ENCODE results near the gene MYADM. TPM values are rescaled to one million over a fixed set of nuclear protein-coding genes. Genes with fewer than 3 reads are reported as not detected.

MYADM gene
- total RNA-seq, 1 donor from 2014 or later: 48.7 TPM

DNA sequence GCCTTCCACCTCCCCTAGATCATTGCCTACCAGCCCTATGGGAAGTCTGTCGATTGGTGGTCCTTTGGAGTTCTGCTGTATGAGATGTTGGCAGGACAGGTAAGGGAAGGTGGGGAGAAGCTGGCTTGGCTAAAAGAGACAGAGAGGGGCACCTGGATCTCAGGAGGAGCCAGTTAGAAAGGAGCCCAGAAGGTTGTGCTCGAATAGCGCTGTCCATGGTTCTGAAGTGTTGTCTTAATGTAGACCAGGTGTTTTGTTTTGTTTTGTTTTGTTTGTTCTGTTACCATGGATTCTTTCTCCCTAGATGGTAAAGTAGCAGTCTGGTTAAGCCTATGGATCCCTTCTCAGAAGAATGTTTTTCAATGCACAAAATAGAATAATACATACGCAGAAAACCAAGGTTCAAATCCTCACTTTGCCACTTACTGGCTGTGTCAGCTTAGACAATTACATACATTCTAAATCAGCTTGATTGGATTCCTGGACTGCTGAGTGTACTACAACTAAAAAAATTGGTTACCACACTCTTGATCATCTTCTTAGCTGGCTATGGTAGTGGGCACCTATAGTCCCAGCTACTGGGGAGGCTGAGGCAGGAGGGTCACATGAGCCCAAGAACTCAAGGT lies 35.5 kb downstream of the MYADM start:
- DNase-seq (ENCODE audit: low read depth): no peak
- H3K4me3 ChIP-seq (ENCODE audit: low read depth, low read length): no peak overlapping the region
- TF ChIP-seq, protein P1, sequence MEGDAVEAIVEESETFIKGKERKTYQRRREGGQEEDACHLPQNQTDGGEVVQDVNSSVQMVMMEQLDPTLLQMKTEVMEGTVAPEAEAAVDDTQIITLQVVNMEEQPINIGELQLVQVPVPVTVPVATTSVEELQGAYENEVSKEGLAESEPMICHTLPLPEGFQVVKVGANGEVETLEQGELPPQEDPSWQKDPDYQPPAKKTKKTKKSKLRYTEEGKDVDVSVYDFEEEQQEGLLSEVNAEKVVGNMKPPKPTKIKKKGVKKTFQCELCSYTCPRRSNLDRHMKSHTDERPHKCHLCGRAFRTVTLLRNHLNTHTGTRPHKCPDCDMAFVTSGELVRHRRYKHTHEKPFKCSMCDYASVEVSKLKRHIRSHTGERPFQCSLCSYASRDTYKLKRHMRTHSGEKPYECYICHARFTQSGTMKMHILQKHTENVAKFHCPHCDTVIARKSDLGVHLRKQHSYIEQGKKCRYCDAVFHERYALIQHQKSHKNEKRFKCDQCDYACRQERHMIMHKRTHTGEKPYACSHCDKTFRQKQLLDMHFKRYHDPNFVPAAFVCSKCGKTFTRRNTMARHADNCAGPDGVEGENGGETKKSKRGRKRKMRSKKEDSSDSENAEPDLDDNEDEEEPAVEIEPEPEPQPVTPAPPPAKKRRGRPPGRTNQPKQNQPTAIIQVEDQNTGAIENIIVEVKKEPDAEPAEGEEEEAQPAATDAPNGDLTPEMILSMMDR (conservative IDR thresholded peaks at IDR 0.05; ENCODE audit: low read depth, low read length): no peak

DNA sequence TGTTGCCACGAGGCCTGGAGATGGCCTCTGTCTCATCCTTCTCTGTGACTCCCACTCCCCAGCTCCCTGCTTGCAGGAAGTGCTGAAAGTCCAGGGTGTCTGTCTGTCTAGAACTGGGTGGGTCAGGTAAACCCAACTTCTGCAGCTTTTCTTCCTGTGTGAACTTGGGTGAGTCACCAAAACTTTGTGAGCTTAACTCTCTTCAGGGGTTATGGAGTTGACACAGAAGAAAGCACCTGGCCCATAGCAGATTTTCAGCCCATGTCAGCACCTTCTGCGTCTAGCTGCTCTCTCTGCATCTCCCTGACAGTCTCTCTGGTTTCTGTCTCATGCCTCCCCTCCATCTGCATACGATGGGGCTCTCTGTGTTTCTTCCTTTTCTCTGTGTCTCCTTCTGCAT lies 37.2 kb downstream of the MYADM start:
- TF ChIP-seq, protein P1 (conservative IDR thresholded peaks at IDR 0.05; ENCODE audit: low read depth, low read length): no peak
- DNase-seq (ENCODE audit: low read depth): no peak
- H3K4me3 ChIP-seq (ENCODE audit: low read depth, low read length): no peak overlapping the region

DNA sequence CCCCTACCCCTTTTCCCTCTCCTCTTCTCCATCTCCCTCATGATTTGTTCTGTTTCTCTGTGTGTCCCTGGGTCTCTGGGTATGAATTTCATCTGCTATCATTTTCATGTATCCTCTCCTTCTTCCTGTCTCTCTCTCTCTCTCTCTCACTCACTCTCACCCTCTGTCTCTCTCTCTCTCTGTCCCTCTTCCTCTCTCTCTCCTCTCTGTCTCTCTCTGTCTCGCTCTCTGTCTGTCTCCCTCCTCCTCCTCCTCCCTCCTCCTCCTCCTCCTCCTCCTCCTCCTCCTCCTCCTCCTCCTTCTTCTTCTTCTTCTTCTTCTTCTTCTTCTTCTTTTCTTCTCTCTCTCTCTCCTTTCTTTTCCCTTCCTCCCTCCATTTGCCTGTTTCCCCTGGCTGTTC lies 38.1 kb downstream of the MYADM start:
- TF ChIP-seq, protein P1 (conservative IDR thresholded peaks at IDR 0.05; ENCODE audit: low read depth, low read length): no peak
- no peak for DNase-seq (ENCODE audit: low read depth)
- H3K4me3 ChIP-seq (ENCODE audit: low read depth, low read length): no peak overlapping the region

DNA sequence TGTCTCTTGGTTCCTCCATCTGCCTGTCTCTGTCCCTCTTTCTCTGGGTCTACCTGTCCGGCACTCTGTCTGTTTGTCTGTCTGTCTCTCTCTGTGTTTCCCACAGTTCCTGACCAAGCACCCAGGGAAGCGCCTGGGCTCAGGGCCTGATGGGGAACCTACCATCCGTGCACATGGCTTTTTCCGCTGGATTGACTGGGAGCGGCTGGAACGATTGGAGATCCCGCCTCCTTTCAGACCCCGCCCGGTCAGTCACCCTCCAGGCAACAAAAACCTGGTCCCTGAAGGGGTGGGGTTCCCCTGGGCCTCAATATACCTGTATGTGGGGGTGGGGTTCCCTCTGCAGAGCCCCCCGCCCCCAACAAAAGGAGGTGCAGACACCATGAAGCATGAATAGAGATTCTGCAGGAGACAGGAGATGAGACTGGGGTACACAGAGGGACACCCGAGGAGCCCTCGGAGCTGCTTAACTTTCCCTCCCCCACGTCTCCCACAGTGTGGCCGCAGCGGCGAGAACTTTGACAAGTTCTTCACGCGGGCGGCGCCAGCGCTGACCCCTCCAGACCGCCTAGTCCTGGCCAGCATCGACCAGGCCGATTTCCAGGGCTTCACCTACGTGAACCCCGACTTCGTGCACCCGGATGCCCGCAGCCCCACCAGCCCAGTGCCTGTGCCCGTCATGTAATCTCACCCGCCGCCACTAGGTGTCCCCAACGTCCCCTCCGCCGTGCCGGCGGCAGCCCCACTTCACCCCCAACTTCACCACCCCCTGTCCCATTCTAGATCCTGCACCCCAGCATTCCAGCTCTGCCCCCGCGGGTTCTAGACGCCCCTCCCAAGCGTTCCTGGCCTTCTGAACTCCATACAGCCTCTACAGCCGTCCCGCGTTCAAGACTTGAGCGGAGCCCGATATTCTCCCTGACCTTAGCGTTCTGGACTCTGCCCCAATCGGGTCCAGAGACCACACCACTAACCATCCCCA lies 38.8 kb downstream of the MYADM start:
- DNase-seq (ENCODE audit: low read depth): no peak
- TF ChIP-seq, protein P1 (conservative IDR thresholded peaks at IDR 0.05; ENCODE audit: low read depth, low read length): peak; percentile 69
- no peak overlapping the region for H3K4me3 ChIP-seq (ENCODE audit: low read depth, low read length)

DNA sequence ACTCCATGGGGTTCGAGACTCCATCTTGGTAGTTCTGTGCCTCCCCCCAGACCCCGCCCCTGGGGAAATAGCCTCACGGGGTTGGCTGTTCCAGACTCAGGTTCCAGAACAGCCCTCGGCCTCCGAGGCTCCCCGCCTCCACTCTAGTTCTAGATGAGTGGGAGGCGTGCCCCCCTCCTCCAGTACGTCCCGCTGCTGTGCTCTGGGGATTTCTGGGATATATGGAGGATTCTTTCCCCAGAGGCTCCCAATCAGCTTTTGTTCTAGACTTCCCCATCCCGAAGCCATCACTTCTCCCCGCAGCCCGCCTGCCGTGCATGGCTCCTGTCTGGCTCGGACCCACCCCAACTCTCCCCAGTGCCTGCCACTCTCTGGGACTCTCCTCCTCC lies 39.5 kb downstream of the MYADM start:
- no peak overlapping the region for H3K4me3 ChIP-seq (ENCODE audit: low read depth, low read length)
- no peak for DNase-seq (ENCODE audit: low read depth)
- TF ChIP-seq, protein P1 (conservative IDR thresholded peaks at IDR 0.05; ENCODE audit: low read depth, low read length): no peak

DNA sequence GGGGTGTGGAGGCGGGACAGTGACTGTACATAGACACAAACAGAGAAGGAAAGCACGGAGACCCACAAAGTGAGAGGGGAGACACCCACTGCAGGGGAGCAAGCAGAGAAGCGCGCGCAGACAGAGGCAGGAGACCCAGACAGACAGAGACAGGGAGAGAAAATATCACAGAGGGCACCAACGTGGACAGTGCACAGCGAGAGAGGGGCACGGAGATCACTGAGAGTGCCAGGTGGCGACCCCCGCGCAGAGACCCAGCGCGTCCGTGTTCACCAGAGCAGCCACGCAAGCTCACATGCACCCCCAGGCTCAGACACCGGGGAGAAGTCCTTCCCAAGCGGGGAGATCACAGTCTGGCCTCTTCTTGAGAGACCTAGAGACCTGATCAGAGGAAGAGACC lies 40.0 kb downstream of the MYADM start:
- no peak overlapping the region for H3K4me3 ChIP-seq (ENCODE audit: low read depth, low read length)
- TF ChIP-seq, protein P1 (conservative IDR thresholded peaks at IDR 0.05; ENCODE audit: low read depth, low read length): no peak
- DNase-seq (ENCODE audit: low read depth): no peak
